Tibial nerve (tissue), 4 donors: ENCODE measurements around the gene PROK1. TPM values are rescaled to one million over a fixed set of nuclear protein-coding genes. Genes with fewer than 3 reads are reported as not detected.

Source experiments
- total RNA-seq, 4 donors: library from RNA; depleted of rRNA; stranded (reverse); fragments of >200 nt; gene quantifications; one replicate each; pipeline ENCODE4 v1.1.0, GENCODE V29; 2016

Gene PROK1
- total RNA-seq, 4 donors from 2014 or later: 1.2 to 6.9 (median 4.6) TPM; not detected in 1

Other genes starting within 250 kb of the PROK1 start
- gene KCNC4, start 240.8 kb upstream of the PROK1 start, total RNA-seq: 1 to 10 TPM; 2.9 to 9.0 (median 6.1) TPM
- 10 to 100 TPM; 40.9 to 49.0 (median 45.3) TPM for gene RBM15, start 111.8 kb upstream of the PROK1 start, total RNA-seq
- 10 to 100 TPM in 3 of 4 donors, 1 to 10 TPM in 1; 8.0 to 16.6 (median 15.1) TPM for gene SLC16A4, start 60.1 kb upstream of the PROK1 start, total RNA-seq
- gene LAMTOR5, start 43.5 kb upstream of the PROK1 start, total RNA-seq: 10 to 100 TPM; 62.6 to 74.7 (median 67.7) TPM
- gene KCNA10, start 68.0 kb downstream of the PROK1 start, total RNA-seq: not detected
- 10 to 100 TPM; 10.2 to 22.0 (median 16.5) TPM for gene KCNA2, start 155.2 kb downstream of the PROK1 start, total RNA-seq
- gene KCNA3, start 223.8 kb downstream of the PROK1 start, total RNA-seq: 1 to 10 TPM in 2 of 4 donors, under 1 TPM in 2; 0.30 to 3.9 (median 1.2) TPM